Left lung (tissue), 10 donors: ENCODE results near the gene TFB1M. TPM values are rescaled to one million over a fixed set of nuclear protein-coding genes. Genes with fewer than 3 reads are reported as not detected.
"Not testable (repeated sequence)": the region's sequence is repeated elsewhere in the genome, so short reads cannot be mapped to it uniquely, and the experiment has no call there.

Experiments
- ATAC-seq: fragments of 200-7000 bp; cut with Tn5 transposase; one replicate; pipeline ENCODE4 v1.9.1; 2020; ENCODE audit warnings: moderate library complexity
- DNase-seq, 4 donors: peaks; one replicate each; pipeline ENCODE4 v3.0.0-alpha.2; 2013 to 2020
- H3K27ac ChIP-seq, 2 donors: fragments of 200-600 bp; sonication (generic) in 1 of 2; one replicate each; pipeline versions ENCODE4 v1.5.0 to v1.8.0; 2020 to 2021
- H3K27me3 ChIP-seq, 2 donors: fragments of 200-600 bp; sonication (generic) in 1 of 2; one replicate each; pipeline versions ENCODE4 v1.5.0 to v1.8.0; 2020 to 2021
- H3K36me3 ChIP-seq, 2 donors: fragments of 200-600 bp; sonication (generic) in 1 of 2; one replicate each; pipeline versions ENCODE4 v1.5.0 to v1.8.0; 2020 to 2021
- H3K4me1 ChIP-seq, 2 donors: fragments of 200-600 bp; one replicate each; pipeline ENCODE4 v1.8.0; 2021
- H3K4me3 ChIP-seq, 2 donors: fragments of 200-600 bp; sonication (generic) in 1 of 2; one replicate each; pipeline versions ENCODE4 v1.5.0 to v1.8.0; 2020 to 2021; ENCODE audit warnings: mild to moderate bottlenecking in 1 of 2
- H3K9me3 ChIP-seq, 2 donors: fragments of 200-600 bp; sonication (generic) in 1 of 2; one replicate each; pipeline versions ENCODE4 v1.5.0 to v1.8.0; 2020 to 2021
- CTCF ChIP-seq, 2 donors: fragments of 200-600 bp; sonication (generic) in 1 of 2; IDR thresholded peaks; one replicate each; pipeline versions ENCODE4 v1.5.0 to v1.8.0; 2021; ENCODE audit warnings: antibody characterized with exemption in 2 of 2
- intact Hi-C, 2 donors: fragments of 100-400 bp; cut with DNase I; formaldehyde crosslinking; loops; one replicate each; pipeline versions ENCODE4 v1.11.2 to v1.14.2; 2022
- polyA plus RNA-seq, 6 donors: library from polyadenylated mRNA; unstranded; fragments of 120-200 nt; gene quantifications; one replicate each; pipeline ENCODE4 v1.2.1, GENCODE V29; 2013; ENCODE audit not compliant: insufficient read length in 6 of 6
- total RNA-seq, 2 donors: library from RNA; stranded (reverse); fragmentation: NEBNext Ultra II Directional; extraction: Animal tissue kit (Norgen Biotek cat#: 25700); gene quantifications; one replicate each; pipeline ENCODE4 v1.2.1, GENCODE V29; 2021
- donor health status: DM: no; HTN: yes; CAD: no.
- donor health status: DM: no; HTN: no; CAD: no.

Gene TFB1M
- total and polyA plus RNA-seq, 8 donors: 20.6 to 29.4 (median 24.0) TPM

GRCh38 chr6:155237613-155238012 lies 76.7 kb downstream of the TFB1M start:
- no peak for ATAC-seq

GRCh38 chr6:155235087-155235486 lies 79.2 kb downstream of the TFB1M start:
- TF ChIP-seq CTCF (IDR thresholded peaks at IDR 0.05): no peak
- H3K9me3 ChIP-seq: no peaks in the 10 kb centered on the region
- no peaks in the 10 kb centered on the region for H3K36me3 ChIP-seq
- no peak overlapping the region for H3K4me3 ChIP-seq
- no peak overlapping the region for H3K27ac ChIP-seq
- intact Hi-C loops: no loop called here
- H3K27me3 ChIP-seq: no peaks in the 10 kb centered on the region
- no peak for ATAC-seq
- peak in 1 of 4 donors; percentile 21 for DNase-seq
- H3K4me1 ChIP-seq: no peaks in the 10 kb centered on the region

More at GRCh38 chr6:155237613-155238012, 76.7 kb downstream of the TFB1M start:
- TF ChIP-seq CTCF (IDR thresholded peaks at IDR 0.05): no peak
- DNase-seq: no peak
- no peaks in the 10 kb centered on the region for H3K4me1 ChIP-seq
- H3K27me3 ChIP-seq: no peaks in the 10 kb centered on the region
- no peak overlapping the region for H3K4me3 ChIP-seq
- no peak overlapping the region for H3K27ac ChIP-seq
- H3K9me3 ChIP-seq: no peaks in the 10 kb centered on the region
- H3K36me3 ChIP-seq: no peaks in the 10 kb centered on the region
- intact Hi-C loops: no loop called here

GRCh38 chr6:155234687-155235086 lies 79.6 kb downstream of the TFB1M start:
- H3K27me3 ChIP-seq: no peaks in the 10 kb centered on the region
- no peaks in the 10 kb centered on the region for H3K36me3 ChIP-seq
- intact Hi-C loops: no loop called here
- H3K9me3 ChIP-seq: no peaks in the 10 kb centered on the region
- H3K4me1 ChIP-seq: no peaks in the 10 kb centered on the region
- ATAC-seq: no peak
- no peak overlapping the region for H3K4me3 ChIP-seq
- no peak for DNase-seq
- H3K27ac ChIP-seq: no peak overlapping the region
- TF ChIP-seq CTCF (IDR thresholded peaks at IDR 0.05): no peak

- no peaks in the 10 kb centered on the region for H3K9me3 ChIP-seq
- H3K27ac ChIP-seq: no peak overlapping the region
- no peak for TF ChIP-seq CTCF (IDR thresholded peaks at IDR 0.05)
- H3K4me1 ChIP-seq: no peaks in the 10 kb centered on the region
- H3K36me3 ChIP-seq: no peaks in the 10 kb centered on the region
- H3K4me3 ChIP-seq: no peak overlapping the region
- no peaks in the 10 kb centered on the region for H3K27me3 ChIP-seq
- no peak for DNase-seq
- intact Hi-C loops: no loop called here
- no peak for ATAC-seq
Measured at GRCh38 chr6:155234167-155234566, 80.1 kb downstream of the TFB1M start.

- no peaks in the 10 kb centered on the region for H3K4me1 ChIP-seq
- ATAC-seq: no peak
- intact Hi-C loops: no loop called here
- no peak for DNase-seq
- H3K27ac ChIP-seq: no peak overlapping the region
- no peaks in the 10 kb centered on the region for H3K36me3 ChIP-seq
- H3K9me3 ChIP-seq: no peaks in the 10 kb centered on the region
- no peaks in the 10 kb centered on the region for H3K27me3 ChIP-seq
- H3K4me3 ChIP-seq: no peak overlapping the region
- no peak for TF ChIP-seq CTCF (IDR thresholded peaks at IDR 0.05)
Measured at GRCh38 chr6:155232848-155233247, 81.4 kb downstream of the TFB1M start.

- H3K27me3 ChIP-seq, H3K4me1 ChIP-seq, H3K4me3 ChIP-seq, H3K36me3 ChIP-seq, H3K27ac ChIP-seq, ATAC-seq, H3K9me3 ChIP-seq, DNase-seq, intact Hi-C loops: not testable (repeated sequence)
Measured at GRCh38 chr6:155230975-155231374, 83.3 kb downstream of the TFB1M start.
